ENCODE measurements around the gene NAALADL2. TPM values are rescaled to one million over a fixed set of nuclear protein-coding genes. Genes with fewer than 3 reads are reported as not detected.

NAALADL2 gene
- total RNA-seq, 4 donors from 2014 or later = 0.36 to 9.2 (median 0.63) TPM

DNA sequence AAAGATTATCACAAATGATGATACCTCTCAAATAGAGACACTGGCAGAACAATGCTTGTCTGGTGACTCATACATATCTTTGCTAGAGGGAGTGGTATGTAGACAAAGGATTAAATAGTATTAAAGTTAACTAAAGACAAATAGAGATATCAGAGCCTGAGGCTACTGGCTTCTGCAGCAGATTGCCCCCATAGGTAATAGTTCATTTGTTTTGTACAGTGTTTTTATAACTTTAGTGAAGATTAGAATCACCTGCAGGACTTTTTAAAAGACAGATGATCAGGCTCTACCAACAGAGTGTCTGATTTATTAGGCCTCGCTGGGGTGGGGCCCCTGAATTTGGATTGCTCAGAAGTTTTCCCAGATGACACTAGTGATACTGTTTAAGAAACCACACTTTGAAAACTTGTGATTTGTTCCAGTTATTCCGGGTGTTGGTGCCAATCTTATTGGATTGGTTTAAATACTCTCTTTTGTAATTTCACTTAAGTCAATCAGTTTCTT is 96.4 kb downstream of the NAALADL2 start:
- Histone ChIP-seq H3K27me3 (no peaks in the 10 kb centered on the region), H3K9me3 (no peaks in the 10 kb centered on the region), H3K4me3 (no peak overlapping the region), H3K36me3 (no peaks in the 10 kb centered on the region), H3K27ac (no peak overlapping the region), H3K4me1 (no peaks in the 10 kb centered on the region)
- intact Hi-C loops (cut with DNase I; ENCODE audit: low total_unique reads) (no loop called here), in situ Hi-C loops (cut with MboI; ENCODE audit: low sequenced_read_pairs in 4 of 4) (no loop called here)
- no peak for DNase-seq
- TF ChIP-seq POLR2A (IDR thresholded peaks at IDR 0.05) = no peak
- TF ChIP-seq, protein P1, sequence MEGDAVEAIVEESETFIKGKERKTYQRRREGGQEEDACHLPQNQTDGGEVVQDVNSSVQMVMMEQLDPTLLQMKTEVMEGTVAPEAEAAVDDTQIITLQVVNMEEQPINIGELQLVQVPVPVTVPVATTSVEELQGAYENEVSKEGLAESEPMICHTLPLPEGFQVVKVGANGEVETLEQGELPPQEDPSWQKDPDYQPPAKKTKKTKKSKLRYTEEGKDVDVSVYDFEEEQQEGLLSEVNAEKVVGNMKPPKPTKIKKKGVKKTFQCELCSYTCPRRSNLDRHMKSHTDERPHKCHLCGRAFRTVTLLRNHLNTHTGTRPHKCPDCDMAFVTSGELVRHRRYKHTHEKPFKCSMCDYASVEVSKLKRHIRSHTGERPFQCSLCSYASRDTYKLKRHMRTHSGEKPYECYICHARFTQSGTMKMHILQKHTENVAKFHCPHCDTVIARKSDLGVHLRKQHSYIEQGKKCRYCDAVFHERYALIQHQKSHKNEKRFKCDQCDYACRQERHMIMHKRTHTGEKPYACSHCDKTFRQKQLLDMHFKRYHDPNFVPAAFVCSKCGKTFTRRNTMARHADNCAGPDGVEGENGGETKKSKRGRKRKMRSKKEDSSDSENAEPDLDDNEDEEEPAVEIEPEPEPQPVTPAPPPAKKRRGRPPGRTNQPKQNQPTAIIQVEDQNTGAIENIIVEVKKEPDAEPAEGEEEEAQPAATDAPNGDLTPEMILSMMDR (IDR thresholded peaks at IDR 0.05 in 4 of 5, conservative IDR thresholded peaks at IDR 0.05 in 1 of 5) = no peak
- no peak for ATAC-seq

- Histone ChIP-seq H3K36me3 (no peaks in the 10 kb centered on the region), H3K4me3 (no peak overlapping the region), H3K27ac (no peak overlapping the region), H3K9me3 (no peaks in the 10 kb centered on the region), H3K27me3 (no peaks in the 10 kb centered on the region), H3K4me1 (no peaks in the 10 kb centered on the region)
- intact Hi-C loops (cut with DNase I; ENCODE audit: low total_unique reads) (no loop called here), in situ Hi-C loops (cut with MboI; ENCODE audit: low sequenced_read_pairs in 4 of 4) (no loop called here)
- DNase-seq (no peak), ATAC-seq (no peak)
- TF ChIP-seq POLR2A (IDR thresholded peaks at IDR 0.05) = no peak
Observed at GRCh38 chr3:174957081-174957480, 97.9 kb downstream of the NAALADL2 start.

DNA sequence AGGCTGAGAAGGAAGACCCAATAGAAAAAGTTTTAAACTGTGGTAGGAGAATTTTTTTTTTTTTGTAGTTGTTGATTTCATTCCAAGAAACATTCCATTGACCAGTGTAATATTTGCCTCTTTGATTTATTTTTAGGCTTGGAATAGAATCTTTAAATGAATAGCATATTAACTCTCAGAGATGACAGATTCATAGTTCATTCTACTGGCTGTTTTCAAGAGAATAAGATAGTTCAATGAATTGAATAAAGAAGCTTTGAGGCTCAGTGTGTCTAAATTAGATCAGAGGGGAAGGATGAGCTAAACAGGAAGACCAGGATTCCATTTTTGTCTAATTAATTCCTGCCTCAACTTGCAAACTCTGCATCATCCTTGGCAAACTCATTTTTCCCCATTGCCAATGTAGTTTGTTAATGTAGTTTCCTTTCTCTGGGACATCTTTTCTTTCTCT is 98.4 kb downstream of the NAALADL2 start:
- TF ChIP-seq POLR2A (IDR thresholded peaks at IDR 0.05) = no peak
- TF ChIP-seq, protein P1 (IDR thresholded peaks at IDR 0.05 in 4 of 5, conservative IDR thresholded peaks at IDR 0.05 in 1 of 5) = no peak
- Histone ChIP-seq H3K4me3 (no peak overlapping the region), H3K36me3 (no peaks in the 10 kb centered on the region), H3K9me3 (no peaks in the 10 kb centered on the region), H3K4me1 (no peaks in the 10 kb centered on the region), H3K27me3 (no peaks in the 10 kb centered on the region), H3K27ac (no peak overlapping the region)
- intact Hi-C loops (cut with DNase I; ENCODE audit: low total_unique reads) = no loop called here
- no peak for ATAC-seq
- in situ Hi-C loops (cut with MboI; ENCODE audit: low sequenced_read_pairs in 4 of 4) = no loop called here
- no peak for DNase-seq

DNA sequence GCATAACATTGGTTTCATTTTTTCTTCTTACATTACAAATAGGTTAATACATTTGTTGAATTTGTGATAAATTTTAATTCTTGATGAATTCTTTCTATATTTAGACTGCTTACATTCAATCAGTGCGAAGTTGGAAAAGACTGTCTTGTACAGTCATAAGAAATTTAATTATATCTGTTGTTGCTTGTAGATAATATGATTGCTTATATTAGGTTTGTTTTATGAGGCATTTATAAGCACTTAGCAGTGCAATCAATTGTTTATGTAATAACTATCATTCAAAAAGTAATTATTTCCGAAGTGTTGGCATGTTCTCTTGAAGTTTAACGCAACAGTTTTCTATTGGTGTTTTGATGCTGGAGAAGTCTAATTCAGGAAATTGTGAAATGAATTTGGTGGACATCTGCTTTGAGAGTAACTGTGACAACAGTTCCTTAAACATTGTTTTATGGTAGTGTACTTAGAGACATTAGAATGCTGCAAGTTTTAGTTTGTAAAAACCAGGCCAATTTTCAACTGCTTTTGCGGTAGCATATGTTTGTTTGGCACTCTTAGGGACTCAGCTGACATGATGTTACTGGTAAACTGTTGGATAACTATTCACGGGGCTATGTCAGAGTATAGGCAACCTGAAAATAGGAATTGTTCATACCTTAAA is 99.7 kb downstream of the NAALADL2 start:
- in situ Hi-C loops (cut with MboI; ENCODE audit: low sequenced_read_pairs in 4 of 4) = no loop called here
- Histone ChIP-seq H3K36me3 (no peaks in the 10 kb centered on the region), H3K9me3 (no peaks in the 10 kb centered on the region), H3K27me3 (no peaks in the 10 kb centered on the region), H3K27ac (no peak overlapping the region), H3K4me1 (no peaks in the 10 kb centered on the region), H3K4me3 (no peak overlapping the region)
- ATAC-seq = no peak
- no peak for DNase-seq
- TF ChIP-seq, protein P1 (IDR thresholded peaks at IDR 0.05 in 4 of 5, conservative IDR thresholded peaks at IDR 0.05 in 1 of 5) = no peak
- TF ChIP-seq POLR2A (IDR thresholded peaks at IDR 0.05) = no peak
- intact Hi-C loops (cut with DNase I; ENCODE audit: low total_unique reads) = no loop called here

DNA sequence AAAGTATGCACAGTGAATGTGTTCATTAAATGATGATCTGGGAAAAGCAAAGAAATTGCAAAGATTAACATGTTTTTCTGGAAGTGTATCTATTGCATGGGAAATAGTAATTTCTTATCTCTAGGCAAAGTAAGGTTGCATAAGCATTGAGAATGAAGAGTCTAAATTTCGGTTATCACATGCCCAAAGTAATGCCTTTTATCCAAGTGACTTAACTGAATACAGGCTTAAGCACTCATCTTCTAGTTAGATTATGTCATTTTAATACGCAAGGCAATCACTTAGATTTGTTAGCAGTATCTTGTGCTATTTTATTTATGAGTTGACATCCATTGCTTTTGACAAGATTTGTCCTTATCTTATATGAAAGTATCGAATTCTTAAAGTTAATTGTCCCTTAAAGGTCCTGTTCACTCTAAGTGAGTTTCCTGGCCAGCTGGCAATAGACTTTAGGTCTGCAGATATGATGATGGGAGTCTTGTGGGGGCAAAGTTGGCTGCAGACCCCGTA is 100.5 kb downstream of the NAALADL2 start:
- in situ Hi-C loops (cut with MboI; ENCODE audit: low sequenced_read_pairs in 4 of 4) (no loop called here), intact Hi-C loops (cut with DNase I; ENCODE audit: low total_unique reads) (no loop called here)
- TF ChIP-seq, protein P1 (IDR thresholded peaks at IDR 0.05 in 4 of 5, conservative IDR thresholded peaks at IDR 0.05 in 1 of 5) = no peak
- H3K27me3 ChIP-seq = no peaks in the 10 kb centered on the region
- H3K36me3 ChIP-seq = no peaks in the 10 kb centered on the region
- H3K27ac ChIP-seq = no peak overlapping the region
- no peaks in the 10 kb centered on the region for H3K4me1 ChIP-seq
- no peaks in the 10 kb centered on the region for H3K9me3 ChIP-seq
- ATAC-seq = no peak
- DNase-seq = no peak
- no peak overlapping the region for H3K4me3 ChIP-seq

All from gastrocnemius medialis (tissue), 4 donors.